DOHH2 (cell line): ENCODE measurements around the gene FBXO11.

Source experiments
- H3F3A ChIP-seq: fragments of 200-600 bp; sonication (generic), shearing (Covaris generic); 2 replicates; pipeline ENCODE4 v1.6.0; 2016; ENCODE audit warnings: antibody characterized with exemption, mild to moderate bottlenecking; ENCODE audit not compliant: control insufficient read depth, insufficient read depth
- H3K27ac ChIP-seq: fragments of 200-600 bp; sonication (generic); 2 replicates; pipeline ENCODE4 v1.5.1; 2014; ENCODE audit warnings: low read depth, mild to moderate bottlenecking, low read length, moderate library complexity
- H3K27me3 ChIP-seq: fragments of 200-600 bp; sonication (generic); 2 replicates; pipeline ENCODE4 v1.6.1; 2014; ENCODE audit warnings: mild to moderate bottlenecking, low read length, mixed read lengths; ENCODE audit not compliant: control insufficient read depth
- H3K36me3 ChIP-seq: fragments of 200-600 bp; sonication (generic); 2 replicates; pipeline ENCODE4 v1.6.1; 2014; ENCODE audit warnings: mild to moderate bottlenecking, low read length, moderate library complexity, mixed read lengths; ENCODE audit not compliant: control insufficient read depth
- H3K4me1 ChIP-seq: fragments of 200-600 bp; sonication (generic); 2 replicates; pipeline ENCODE4 v1.6.1; 2014; ENCODE audit warnings: mild to moderate bottlenecking, low read length, mixed read lengths; ENCODE audit not compliant: control insufficient read depth
- H3K4me2 ChIP-seq: fragments of 200-600 bp; sonication (generic); 2 replicates; pipeline ENCODE4 v1.6.0; 2014; ENCODE audit warnings: mild to moderate bottlenecking, low read length, moderate library complexity
- H3K4me3 ChIP-seq: fragments of 200-600 bp; sonication (generic); 2 replicates; pipeline ENCODE4 v1.5.1; 2014; ENCODE audit warnings: mild to moderate bottlenecking, low read length, mixed read lengths
- H3K79me2 ChIP-seq: fragments of 200-600 bp; sonication (generic); 2 replicates; pipeline ENCODE4 v1.6.1; 2014; ENCODE audit warnings: mild to moderate bottlenecking, low read length, mixed read lengths; ENCODE audit not compliant: control insufficient read depth
- H3K9me2 ChIP-seq: fragments of 200-600 bp; sonication (generic); replicated peaks from 2 replicates; pipeline ENCODE4 v1.6.1; 2014; ENCODE audit warnings: mild to moderate bottlenecking, low read length, mixed read lengths; ENCODE audit not compliant: control insufficient read depth
- H3K9me3 ChIP-seq: fragments of 200-600 bp; sonication (generic); 2 replicates; pipeline ENCODE4 v1.6.1; 2014; ENCODE audit warnings: antibody characterized with exemption, low read length, mixed read lengths; ENCODE audit not compliant: control insufficient read depth, insufficient read depth
- H4K20me1 ChIP-seq: fragments of 200-600 bp; sonication (generic); 2 replicates; pipeline ENCODE4 v1.6.0; 2014; ENCODE audit warnings: low read depth, mild to moderate bottlenecking, antibody characterized with exemption, low read length, moderate library complexity; ENCODE audit not compliant: control insufficient read depth, insufficient read depth
- EZH2phosphoT487 ChIP-seq: fragments of 200-600 bp; sonication (generic); IDR thresholded peaks from 2 replicates; pipeline ENCODE4 v1.6.1; 2017; ENCODE audit warnings: borderline replicate concordance, mild to moderate bottlenecking, antibody characterized with exemption, low read length, moderate library complexity, mixed read lengths
- TF ChIP-seq, protein P1 (sequence below): fragments of 200-600 bp; sonication (generic); IDR thresholded peaks from one replicate; pipeline ENCODE4 v1.5.1; 2014; ENCODE audit warnings: antibody characterized with exemption, mild to moderate bottlenecking, low read depth, low read length; ENCODE audit not compliant: poor library complexity, severe bottlenecking

Gene FBXO11

DNA sequence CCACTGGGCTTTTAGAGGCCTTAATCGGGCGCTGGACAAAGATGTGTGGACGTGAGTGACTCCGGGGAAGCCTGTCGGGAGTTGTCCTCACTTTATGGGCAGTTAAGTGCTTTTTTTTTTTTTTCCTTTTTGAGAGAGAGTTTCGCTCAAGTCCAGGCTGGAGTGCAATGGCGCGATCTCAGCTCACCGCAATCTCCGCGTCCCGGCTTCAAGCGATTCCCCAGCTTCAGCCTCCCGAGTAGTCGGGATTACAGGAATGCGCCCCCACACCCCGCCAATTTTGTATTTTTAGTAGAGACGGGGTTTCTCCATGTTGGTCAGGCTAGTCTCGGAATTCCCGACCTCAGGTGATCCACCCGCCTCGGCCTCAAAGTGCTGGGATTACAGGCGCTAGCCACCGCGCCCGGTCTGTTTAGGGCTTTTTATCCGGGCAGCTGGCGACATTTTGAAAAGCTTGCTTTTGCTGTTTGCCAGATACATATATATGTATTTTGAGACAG lies 121.9 kb downstream of the FBXO11 start:
- no peak overlapping the region for H3K27ac ChIP-seq

DNA sequence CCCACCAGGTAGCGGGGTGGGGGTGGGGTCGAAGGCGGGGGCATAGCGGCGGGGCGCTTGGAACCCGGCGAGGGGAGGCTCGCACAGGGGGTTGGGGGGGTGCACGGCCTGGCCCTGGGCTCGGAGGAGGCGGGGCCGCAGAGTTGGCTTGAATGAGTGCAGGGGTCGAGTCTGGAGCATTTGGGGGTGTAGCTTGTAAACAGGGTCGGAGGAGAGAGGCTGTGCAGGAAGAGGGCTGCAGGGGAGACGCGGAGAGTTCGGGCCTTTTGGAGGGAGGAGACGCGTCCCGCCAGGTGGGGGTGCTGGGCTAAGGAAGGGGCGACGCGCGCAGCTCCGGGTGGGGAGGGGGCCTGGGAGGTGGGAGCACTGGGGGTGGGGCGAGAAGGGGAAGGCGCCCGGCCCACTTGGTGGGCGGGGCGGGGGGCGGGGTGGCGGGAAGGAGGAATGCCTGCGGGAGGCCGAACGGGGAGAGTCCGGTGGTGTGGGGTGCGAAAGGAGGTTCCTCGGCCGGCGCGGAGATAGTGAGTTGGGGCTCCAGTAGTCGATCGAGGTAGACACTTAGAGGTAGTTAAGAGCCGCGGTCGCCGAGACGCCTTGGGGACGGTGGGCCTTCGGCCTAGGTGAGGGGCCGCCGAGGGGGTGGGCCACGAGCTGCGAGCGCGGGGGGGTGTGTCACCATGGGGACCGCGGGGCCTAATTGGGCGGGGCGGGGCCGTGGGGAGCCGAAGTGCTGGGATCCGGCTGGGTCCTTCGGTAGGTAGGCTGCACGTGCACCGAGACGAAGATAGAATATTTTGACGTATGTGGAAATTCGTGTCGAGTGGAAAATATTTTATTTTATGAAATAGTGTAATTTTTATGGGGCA lies 122.6 kb downstream of the FBXO11 start:
- Histone ChIP-seq H3K4me1 (peaks cover 53% of the 10 kb centered on the region), H3K27ac (peak overlapping the region; percentile 91), H3K9me2 (no peaks in the 10 kb centered on the region), H3K4me3 (peak overlapping the region; percentile 100), H3K79me2 (peaks cover 72% of the 10 kb centered on the region), H3K27me3 (no peaks in the 10 kb centered on the region), H3F3A (peaks cover 14% of the 10 kb centered on the region), H3K4me2 (peak overlapping the region; percentile 97), H3K36me3 (peaks cover 47% of the 10 kb centered on the region), H4K20me1 (peaks cover 36% of the 10 kb centered on the region), H3K9me3 (no peaks in the 10 kb centered on the region)
- TF ChIP-seq, protein P1, sequence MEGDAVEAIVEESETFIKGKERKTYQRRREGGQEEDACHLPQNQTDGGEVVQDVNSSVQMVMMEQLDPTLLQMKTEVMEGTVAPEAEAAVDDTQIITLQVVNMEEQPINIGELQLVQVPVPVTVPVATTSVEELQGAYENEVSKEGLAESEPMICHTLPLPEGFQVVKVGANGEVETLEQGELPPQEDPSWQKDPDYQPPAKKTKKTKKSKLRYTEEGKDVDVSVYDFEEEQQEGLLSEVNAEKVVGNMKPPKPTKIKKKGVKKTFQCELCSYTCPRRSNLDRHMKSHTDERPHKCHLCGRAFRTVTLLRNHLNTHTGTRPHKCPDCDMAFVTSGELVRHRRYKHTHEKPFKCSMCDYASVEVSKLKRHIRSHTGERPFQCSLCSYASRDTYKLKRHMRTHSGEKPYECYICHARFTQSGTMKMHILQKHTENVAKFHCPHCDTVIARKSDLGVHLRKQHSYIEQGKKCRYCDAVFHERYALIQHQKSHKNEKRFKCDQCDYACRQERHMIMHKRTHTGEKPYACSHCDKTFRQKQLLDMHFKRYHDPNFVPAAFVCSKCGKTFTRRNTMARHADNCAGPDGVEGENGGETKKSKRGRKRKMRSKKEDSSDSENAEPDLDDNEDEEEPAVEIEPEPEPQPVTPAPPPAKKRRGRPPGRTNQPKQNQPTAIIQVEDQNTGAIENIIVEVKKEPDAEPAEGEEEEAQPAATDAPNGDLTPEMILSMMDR = no peak
- TF ChIP-seq EZH2phosphoT487 = no peak

More for the DNA sequence above, 121.9 kb downstream of the FBXO11 start:
- H3K4me3 ChIP-seq = peak overlapping the region; percentile 100
- H4K20me1 ChIP-seq = peaks cover 36% of the 10 kb centered on the region
- no peak for TF ChIP-seq EZH2phosphoT487
- TF ChIP-seq, protein P1 = no peak
- H3K9me3 ChIP-seq = no peaks in the 10 kb centered on the region
- H3F3A ChIP-seq = peaks cover 14% of the 10 kb centered on the region
- H3K27me3 ChIP-seq = no peaks in the 10 kb centered on the region
- H3K4me2 ChIP-seq = peak overlapping the region; percentile 68
- no peaks in the 10 kb centered on the region for H3K9me2 ChIP-seq
- H3K36me3 ChIP-seq = peaks cover 53% of the 10 kb centered on the region
- H3K4me1 ChIP-seq = peaks cover 53% of the 10 kb centered on the region
- H3K79me2 ChIP-seq = peaks cover 79% of the 10 kb centered on the region

GRCh38 chr2:47782671-47783485 lies 123.4 kb downstream of the FBXO11 start, which contains the start of gene MSH6:
TSS of gene MSH6 (plus strand) at chr2:47783145. CDS start at chr2:47783234, 89 bp downstream.
- Histone ChIP-seq H3K27ac (peak within 1 kb of the TSS; percentile 91), H4K20me1 (peaks cover 36% of the 10 kb centered on the region), H3K27me3 (no peaks in the 10 kb centered on the region), H3K4me1 (peaks cover 53% of the 10 kb centered on the region), H3K4me2 (peak within 1 kb of the TSS; percentile 97), H3K79me2 (peaks cover 64% of the 10 kb centered on the region), H3K36me3 (peaks cover 48% of the 10 kb centered on the region), H3K4me3 (peak within 1 kb of the TSS; percentile 100), H3K9me3 (no peaks in the 10 kb centered on the region), H3K9me2 (no peaks in the 10 kb centered on the region), H3F3A (peaks cover 14% of the 10 kb centered on the region)
- TF ChIP-seq, protein P1 = peak; percentile 20
- no peak for TF ChIP-seq EZH2phosphoT487
